Effector CD8-positive, alpha-beta T cell (primary cell): ENCODE results near the gene AP4E1.
"Not testable (repeated sequence)": the region's sequence is repeated elsewhere in the genome, so short reads cannot be mapped to it uniquely, and the experiment has no call there.

Source experiments
- DNase-seq: peaks from one replicate; lab custom pipeline; 2025; lab: John Stamatoyannopoulos, UW
- total RNA-seq, 4 experiments: gene quantifications; one replicate each; lab custom pipeline; 2026; lab: John Stamatoyannopoulos, UW

AP4E1 gene
- total RNA-seq, result 33.4 to 54.5 (median 48.1) reads per million in 4 experiments

GRCh38 chr15:50908209-50909009, at the start of gene AP4E1:
Gene AP4E1, plus strand, starts transcription at chr15:50908683. Its CDS starts 96 bp downstream, at chr15:50908779.
- DNase-seq, result peak; percentile 95

- no peak for DNase-seq
Measured at GRCh38 chr15:50860824-50861223, 47.7 kb upstream of the AP4E1 start.

GRCh38 chr15:50862553-50862952, 45.9 kb upstream of the AP4E1 start:
- no peak for DNase-seq

GRCh38 chr15:50864873-50865272, 43.6 kb upstream of the AP4E1 start:
- DNase-seq, result no peak

GRCh38 chr15:50865515-50866353, 42.7 kb upstream of the AP4E1 start:
- DNase-seq, result no peak

GRCh38 chr15:50871832-50872231, 36.7 kb upstream of the AP4E1 start:
- no peak for DNase-seq

- no peak for DNase-seq
Measured at GRCh38 chr15:50872832-50873426, 35.6 kb upstream of the AP4E1 start.

- DNase-seq, result no peak
Measured at GRCh38 chr15:50873935-50874361, 34.5 kb upstream of the AP4E1 start.

GRCh38 chr15:50875238-50875637, 33.2 kb upstream of the AP4E1 start:
- DNase-seq, result not testable (repeated sequence)

GRCh38 chr15:50876260-50876988, 32.1 kb upstream of the AP4E1 start:
- DNase-seq, result no peak

GRCh38 chr15:50876989-50877360, 31.5 kb upstream of the AP4E1 start:
- DNase-seq, result peak; percentile 48

GRCh38 chr15:50879016-50879617, 29.4 kb upstream of the AP4E1 start:
- no peak for DNase-seq

GRCh38 chr15:50880206-50880605, 28.3 kb upstream of the AP4E1 start:
- no peak for DNase-seq

GRCh38 chr15:50880651-50881114, 27.8 kb upstream of the AP4E1 start:
- DNase-seq, result no peak

- no peak for DNase-seq
Measured at GRCh38 chr15:50881121-50882048, 27.1 kb upstream of the AP4E1 start.

GRCh38 chr15:50883903-50884302, 24.6 kb upstream of the AP4E1 start:
- DNase-seq, result no peak

GRCh38 chr15:50884540-50884939, 23.9 kb upstream of the AP4E1 start:
- no peak for DNase-seq

- DNase-seq, result no peak
Measured at GRCh38 chr15:50886139-50886467, 22.4 kb upstream of the AP4E1 start.

GRCh38 chr15:50886611-50887345, 21.7 kb upstream of the AP4E1 start:
- no peak for DNase-seq

- no peak for DNase-seq
Measured at GRCh38 chr15:50888054-50888453, 20.4 kb upstream of the AP4E1 start.
